Caco-2 (cell line): ENCODE results near the gene PATJ. TPM values are rescaled to one million over a fixed set of nuclear protein-coding genes. Genes with fewer than 3 reads are reported as not detected.

Experiments used
- BruUV-seq: library from RNA; stranded (reverse); fragments of 400-500 nt; replicated peaks from 2 replicates; lab custom pipeline; 2021; lab: Mats Ljungman, UMichigan
- CTCF ChIA-PET: fragments of 300-600 bp; sonication (Branson Sonifier 250); formaldehyde crosslinking; loops from one replicate; lab custom pipeline; 2022; ENCODE audit warnings: antibody characterized with exemption; lab: Charles Lee
- POLR2A ChIA-PET: fragments of 300-600 bp; sonication (Branson Sonifier 250); formaldehyde crosslinking; loops from one replicate; lab custom pipeline; 2022; ENCODE audit warnings: antibody characterized with exemption; lab: Charles Lee
- DNase-seq, 2 experiments: peaks; one replicate each; pipeline versions ENCODE4 v3.0.0 to v3.0.0-alpha.2; 2020 to 2022
- H3K27me3 ChIP-seq: replicated peaks from 2 replicates; pipeline ENCODE4 v1.6.0; 2011; ENCODE audit warnings: low read length; ENCODE audit not compliant: control insufficient read depth, insufficient read depth
- H3K36me3 ChIP-seq: 2 replicates; pipeline ENCODE4 v1.5.1; 2011; ENCODE audit warnings: low read length; ENCODE audit not compliant: control insufficient read depth, insufficient read depth
- H3K4me1 ChIP-seq: fragments of 250-450 bp; sonication (Bioruptor Pico); 2 replicates; pipeline ENCODE4 v1.5.1; 2020; ENCODE audit warnings: mild to moderate bottlenecking
- H3K4me3 ChIP-seq: 2 replicates; pipeline ENCODE4 v1.5.1; 2011; ENCODE audit warnings: low read depth, mild to moderate bottlenecking, control low read depth, low read length
- H3K9me3 ChIP-seq: fragments of 250-450 bp; sonication (Bioruptor Pico); 2 replicates; pipeline ENCODE4 v1.5.1; 2020; ENCODE audit warnings: mild to moderate bottlenecking, moderate library complexity
- H3K27ac Mint-ChIP-seq: one replicate; pipeline ENCODE4 v1.8.0; 2022; ENCODE audit warnings: mixed read lengths; ENCODE audit not compliant: unreplicated experiment
- H3K27me3 Mint-ChIP-seq: one replicate; pipeline ENCODE4 v1.8.0; 2022; ENCODE audit warnings: mixed read lengths; ENCODE audit not compliant: insufficient read depth, unreplicated experiment
- H3K36me3 Mint-ChIP-seq: one replicate; pipeline ENCODE4 v1.8.0; 2022; ENCODE audit warnings: mild to moderate bottlenecking, mixed read lengths; ENCODE audit not compliant: insufficient read depth, unreplicated experiment
- H3K4me1 Mint-ChIP-seq: one replicate; pipeline ENCODE4 v1.8.0; 2022; ENCODE audit warnings: low read depth, mixed read lengths; ENCODE audit not compliant: unreplicated experiment
- H3K4me3 Mint-ChIP-seq: one replicate; pipeline ENCODE4 v1.8.0; 2022; ENCODE audit warnings: mild to moderate bottlenecking, moderate library complexity, mixed read lengths; ENCODE audit not compliant: unreplicated experiment
- H3K9me3 Mint-ChIP-seq: one replicate; pipeline ENCODE4 v1.8.0; 2022; ENCODE audit warnings: mixed read lengths; ENCODE audit not compliant: unreplicated experiment
- intact Hi-C: fragments of 100-400 bp; cut with micrococcal nuclease; formaldehyde crosslinking; loops from one replicate; pipeline ENCODE4 v1.10.0; 2022; ENCODE audit not compliant: unreplicated experiment
- total RNA-seq: library from RNA; stranded (reverse); gene quantifications from 2 replicates; pipeline ENCODE4 v1.2.3, GENCODE V29; 2022
- TF ChIP-seq, protein P1 (sequence below), 2 experiments: fragments of 200-600 bp in 1 of 2; IDR thresholded peaks; 1 replicate in 1 of 2; 2 replicates in 1 of 2; pipeline versions ENCODE4 v1.5.1 to v1.8.0; 2011 to 2022; ENCODE audit warnings: antibody characterized with exemption in 1 of 2, control low read depth in 1 of 2, inconsistent platforms in 1 of 2, low read depth in 1 of 2, low read length in 1 of 2, mild to moderate bottlenecking in 1 of 2, moderate library complexity in 1 of 2; ENCODE audit not compliant: insufficient read depth in 1 of 2, severe bottlenecking in 1 of 2, unreplicated experiment in 1 of 2

Gene PATJ
- total RNA-seq, 1 experiment from 2014 or later, result 31.6 TPM

DNA sequence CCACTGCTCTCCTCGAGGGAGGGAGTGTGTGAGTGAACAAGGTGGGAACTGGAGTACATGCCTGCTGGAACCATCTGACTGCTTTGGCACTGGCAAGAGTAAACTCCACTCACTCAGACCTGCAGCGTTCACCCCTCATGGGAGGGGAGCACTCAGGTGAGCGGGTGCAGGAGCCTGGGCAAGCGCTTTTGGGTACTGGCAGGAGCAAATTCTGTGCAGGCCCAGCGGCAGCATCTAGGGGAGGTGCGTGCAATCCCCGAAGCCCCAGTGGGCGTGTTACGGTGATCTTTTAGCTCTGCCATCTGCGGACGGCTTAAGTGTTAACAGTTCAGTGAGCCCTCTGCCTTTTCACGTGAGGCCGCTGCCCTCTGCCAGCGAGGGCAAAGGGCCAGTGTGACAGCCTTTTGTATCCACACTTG, 127.4 kb downstream of the PATJ start:
- Mint-ChIP-seq H3K27me3 (no peaks in the 10 kb centered on the region), H3K4me3 (no peak overlapping the region), H3K9me3 (no peaks in the 10 kb centered on the region), H3K4me1 (peaks cover 8% of the 10 kb centered on the region), H3K27ac (peak overlapping the region; percentile 22), H3K36me3 (peaks cover 30% of the 10 kb centered on the region)
- H3K27me3 ChIP-seq, result no peaks in the 10 kb centered on the region
- ChIA-PET CTCF (no interaction called here), POLR2A (no interaction called here)
- no peaks in the 10 kb centered on the region for H3K36me3 ChIP-seq
- H3K9me3 ChIP-seq, result peaks cover 11% of the 10 kb centered on the region
- TF ChIP-seq, protein P1, sequence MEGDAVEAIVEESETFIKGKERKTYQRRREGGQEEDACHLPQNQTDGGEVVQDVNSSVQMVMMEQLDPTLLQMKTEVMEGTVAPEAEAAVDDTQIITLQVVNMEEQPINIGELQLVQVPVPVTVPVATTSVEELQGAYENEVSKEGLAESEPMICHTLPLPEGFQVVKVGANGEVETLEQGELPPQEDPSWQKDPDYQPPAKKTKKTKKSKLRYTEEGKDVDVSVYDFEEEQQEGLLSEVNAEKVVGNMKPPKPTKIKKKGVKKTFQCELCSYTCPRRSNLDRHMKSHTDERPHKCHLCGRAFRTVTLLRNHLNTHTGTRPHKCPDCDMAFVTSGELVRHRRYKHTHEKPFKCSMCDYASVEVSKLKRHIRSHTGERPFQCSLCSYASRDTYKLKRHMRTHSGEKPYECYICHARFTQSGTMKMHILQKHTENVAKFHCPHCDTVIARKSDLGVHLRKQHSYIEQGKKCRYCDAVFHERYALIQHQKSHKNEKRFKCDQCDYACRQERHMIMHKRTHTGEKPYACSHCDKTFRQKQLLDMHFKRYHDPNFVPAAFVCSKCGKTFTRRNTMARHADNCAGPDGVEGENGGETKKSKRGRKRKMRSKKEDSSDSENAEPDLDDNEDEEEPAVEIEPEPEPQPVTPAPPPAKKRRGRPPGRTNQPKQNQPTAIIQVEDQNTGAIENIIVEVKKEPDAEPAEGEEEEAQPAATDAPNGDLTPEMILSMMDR (IDR thresholded peaks at IDR 0.05; ENCODE audit: insufficient read depth in 1 of 2, low read depth in 1 of 2, low read length in 1 of 2, severe bottlenecking in 1 of 2, unreplicated experiment in 1 of 2), result no peak
- intact Hi-C loops, result no loop called here
- BruUV-seq, result no TSS peak
- no peak for DNase-seq
- H3K4me1 ChIP-seq, result peaks cover 13% of the 10 kb centered on the region
- no peak overlapping the region for H3K4me3 ChIP-seq

DNA sequence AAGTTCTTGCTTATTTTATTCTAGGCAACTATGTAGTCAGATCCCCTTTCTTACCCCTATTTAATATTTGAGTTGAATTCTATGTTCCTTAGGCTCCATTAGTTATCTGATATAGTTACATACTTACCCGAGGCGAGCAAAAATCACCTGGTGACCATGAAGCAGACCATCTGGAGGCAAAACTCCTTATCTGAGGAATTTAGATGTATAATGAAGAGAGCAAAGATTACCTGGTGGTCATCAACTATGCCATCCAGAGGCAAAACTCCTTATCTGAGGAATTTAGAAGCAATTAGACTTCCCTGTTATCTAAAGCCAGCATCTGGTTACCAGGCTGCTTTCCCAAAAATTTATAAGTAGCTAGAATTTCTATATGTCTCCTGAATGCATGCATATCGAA, 129.9 kb downstream of the PATJ start:
- Histone ChIP-seq H3K9me3 (peaks cover 11% of the 10 kb centered on the region), H3K4me3 (no peak overlapping the region), H3K4me1 (peaks cover 13% of the 10 kb centered on the region), H3K27me3 (no peaks in the 10 kb centered on the region), H3K36me3 (no peaks in the 10 kb centered on the region)
- Mint-ChIP-seq H3K9me3 (no peaks in the 10 kb centered on the region), H3K4me1 (peaks cover 6% of the 10 kb centered on the region), H3K27ac (peak overlapping the region; percentile 77), H3K4me3 (no peak overlapping the region), H3K27me3 (no peaks in the 10 kb centered on the region), H3K36me3 (peaks cover 31% of the 10 kb centered on the region)
- DNase-seq, result peak; percentile 47
- ChIA-PET CTCF (no interaction called here), POLR2A (no interaction called here)
- intact Hi-C loops, result no loop called here
- no TSS peak for BruUV-seq
- TF ChIP-seq, protein P1 (IDR thresholded peaks at IDR 0.05; ENCODE audit: insufficient read depth in 1 of 2, low read depth in 1 of 2, low read length in 1 of 2, severe bottlenecking in 1 of 2, unreplicated experiment in 1 of 2), result no peak

DNA sequence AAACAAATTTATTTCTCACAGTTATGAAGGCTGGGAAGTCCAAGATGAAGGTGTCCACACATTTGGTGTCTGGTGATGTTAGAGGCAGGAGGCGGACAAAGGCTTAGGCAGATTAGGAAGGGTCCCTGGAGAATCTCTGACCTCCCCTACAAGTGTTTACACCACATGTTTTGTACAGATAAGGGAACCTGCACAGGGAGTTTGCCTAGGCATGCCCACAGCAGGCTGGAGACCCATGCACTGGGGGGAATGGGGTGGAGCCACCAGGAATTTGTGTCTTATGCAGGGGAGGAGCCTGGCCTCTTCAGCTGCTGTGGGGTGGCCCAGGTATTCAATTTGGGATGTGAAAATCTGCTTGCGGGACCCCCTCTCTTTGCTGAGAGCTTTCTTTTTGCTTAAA, 131.3 kb downstream of the PATJ start:
- ChIA-PET CTCF (no interaction called here), POLR2A (no interaction called here)
- intact Hi-C loops, result no loop called here
- H3K27me3 Mint-ChIP-seq, result no peaks in the 10 kb centered on the region
- DNase-seq, result no peak
- H3K4me1 Mint-ChIP-seq, result peaks cover 6% of the 10 kb centered on the region
- no peak overlapping the region for H3K27ac Mint-ChIP-seq
- no peak overlapping the region for H3K4me3 ChIP-seq
- H3K9me3 Mint-ChIP-seq, result no peaks in the 10 kb centered on the region
- BruUV-seq, result no TSS peak
- no peak overlapping the region for H3K4me3 Mint-ChIP-seq
- no peaks in the 10 kb centered on the region for H3K36me3 ChIP-seq
- H3K4me1 ChIP-seq, result peaks cover 13% of the 10 kb centered on the region
- H3K9me3 ChIP-seq, result peaks cover 11% of the 10 kb centered on the region
- H3K36me3 Mint-ChIP-seq, result peaks cover 31% of the 10 kb centered on the region
- no peaks in the 10 kb centered on the region for H3K27me3 ChIP-seq
- TF ChIP-seq, protein P1 (IDR thresholded peaks at IDR 0.05; ENCODE audit: insufficient read depth in 1 of 2, low read depth in 1 of 2, low read length in 1 of 2, severe bottlenecking in 1 of 2, unreplicated experiment in 1 of 2), result no peak
